ENCODE measurements around the gene DUSP8. TPM values are rescaled to one million over a fixed set of nuclear protein-coding genes. Genes with fewer than 3 reads are reported as not detected.
A peak's percentile ranks its signal among the peaks of the same experiment; 100 is the strongest.

DUSP8 gene
- total RNA-seq, 4 donors from 2014 or later: 13.3 to 31.8 (median 19.8) TPM

DNA sequence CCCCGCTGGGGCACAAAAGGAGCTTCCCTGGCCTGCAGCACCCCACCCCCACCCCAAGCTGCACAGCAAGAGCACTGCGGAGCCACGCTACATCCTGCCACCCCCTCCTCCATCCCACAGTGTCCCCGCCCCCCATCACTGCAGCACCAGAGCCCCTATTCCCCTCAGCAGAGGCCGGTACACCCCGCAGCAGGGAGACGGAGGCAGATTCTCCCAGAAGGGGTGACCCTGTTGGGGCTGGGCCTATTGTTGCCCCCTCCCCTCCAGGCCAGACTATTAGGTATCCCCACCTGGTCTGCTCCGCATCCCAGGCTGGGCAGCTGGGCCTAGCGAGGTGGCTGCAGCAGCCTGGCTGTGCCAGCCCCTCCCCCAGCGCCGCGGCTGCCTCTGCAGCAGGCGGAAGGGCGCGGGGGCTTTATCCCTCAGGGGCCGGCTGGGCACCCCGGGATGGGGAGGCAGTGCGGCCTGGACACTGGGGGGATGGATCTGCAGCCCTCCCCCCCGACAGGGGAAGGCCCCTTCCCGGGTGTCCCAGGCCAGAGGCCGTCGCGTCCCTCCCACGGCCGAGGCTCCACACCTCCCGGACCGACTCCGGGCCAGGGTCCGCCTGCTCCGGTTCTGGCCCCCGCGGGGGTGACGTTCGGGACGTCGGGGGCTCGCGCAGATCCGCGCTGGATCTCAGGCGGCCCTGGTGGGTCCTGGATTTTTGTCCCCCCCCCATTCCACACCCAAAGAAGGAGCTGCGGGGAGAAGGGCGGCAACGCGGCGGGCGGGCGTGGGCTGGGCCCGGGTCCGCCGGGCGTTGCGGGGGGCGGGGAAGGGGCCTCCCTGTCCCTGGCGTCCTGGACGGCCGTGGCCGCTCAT lies 943 bp downstream of the DUSP8 start:
- intact Hi-C loops (cut with DNase I; ENCODE audit: low total_unique reads) (no loop called here), in situ Hi-C loops (cut with MboI; ENCODE audit: low pct_ligation_motif_present in 1 of 4, low pct_unique_long_range_greater_than_20kb in 1 of 4, low sequenced_read_pairs in 3 of 4) (no loop called here)
- Histone ChIP-seq H3K27me3 (peaks cover 2% of the 10 kb centered on the region), H3K27ac (peak overlapping the region; percentile 74 to 84 (median 83)), H3K4me1 (peaks cover 23 to 71% (median 55%) of the 10 kb centered on the region in 4 donors), H3K4me3 (peak overlapping the region; percentile 17 to 70 (median 59)), H3K9me3 (no peaks in the 10 kb centered on the region), H3K36me3 (no peaks in the 10 kb centered on the region)
- no peak for TF ChIP-seq EP300 (IDR thresholded peaks at IDR 0.05; ENCODE audit: low read depth)
- peak; percentile 33 for TF ChIP-seq POLR2A (IDR thresholded peaks at IDR 0.05)
- TF ChIP-seq, protein P1, sequence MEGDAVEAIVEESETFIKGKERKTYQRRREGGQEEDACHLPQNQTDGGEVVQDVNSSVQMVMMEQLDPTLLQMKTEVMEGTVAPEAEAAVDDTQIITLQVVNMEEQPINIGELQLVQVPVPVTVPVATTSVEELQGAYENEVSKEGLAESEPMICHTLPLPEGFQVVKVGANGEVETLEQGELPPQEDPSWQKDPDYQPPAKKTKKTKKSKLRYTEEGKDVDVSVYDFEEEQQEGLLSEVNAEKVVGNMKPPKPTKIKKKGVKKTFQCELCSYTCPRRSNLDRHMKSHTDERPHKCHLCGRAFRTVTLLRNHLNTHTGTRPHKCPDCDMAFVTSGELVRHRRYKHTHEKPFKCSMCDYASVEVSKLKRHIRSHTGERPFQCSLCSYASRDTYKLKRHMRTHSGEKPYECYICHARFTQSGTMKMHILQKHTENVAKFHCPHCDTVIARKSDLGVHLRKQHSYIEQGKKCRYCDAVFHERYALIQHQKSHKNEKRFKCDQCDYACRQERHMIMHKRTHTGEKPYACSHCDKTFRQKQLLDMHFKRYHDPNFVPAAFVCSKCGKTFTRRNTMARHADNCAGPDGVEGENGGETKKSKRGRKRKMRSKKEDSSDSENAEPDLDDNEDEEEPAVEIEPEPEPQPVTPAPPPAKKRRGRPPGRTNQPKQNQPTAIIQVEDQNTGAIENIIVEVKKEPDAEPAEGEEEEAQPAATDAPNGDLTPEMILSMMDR (IDR thresholded peaks at IDR 0.05): no peak
- TF ChIP-seq POLR2AphosphoS5 (IDR thresholded peaks at IDR 0.05): peak in 1 of 3 donors; percentile 9
- WGBS, 2 donors (ENCODE audit: low coverage in 1 of 2): 29% methylated on average over 1 of the region's 58 CpGs; no CpG with 5 or more reads in 1 of the 2 donors
- DNase-seq: no peak

DNA sequence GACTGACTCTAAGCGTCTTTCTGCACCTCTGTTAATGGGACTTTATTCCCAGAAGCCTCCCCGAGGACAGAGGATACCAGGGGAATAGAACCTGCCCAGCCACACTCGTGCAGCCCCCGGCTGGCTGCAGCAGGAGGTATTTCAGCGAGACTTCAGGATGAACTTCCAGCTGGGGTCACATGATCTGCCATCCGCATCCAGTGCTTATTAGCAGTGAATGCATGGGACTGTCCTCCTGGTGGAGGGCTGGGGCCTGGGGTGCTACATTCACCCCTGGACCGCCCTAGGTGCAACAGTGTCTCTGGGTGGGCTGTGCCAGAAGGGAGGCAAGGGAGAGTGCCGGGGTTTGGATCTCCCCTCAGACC lies 1.6 kb downstream of the DUSP8 start:
- 77% methylated on average over 8 of the region's 8 CpGs; no CpG with 5 or more reads in 1 of the 2 donors for WGBS, 2 donors (ENCODE audit: low coverage in 1 of 2)
- in situ Hi-C loops (cut with MboI; ENCODE audit: low pct_ligation_motif_present in 1 of 4, low pct_unique_long_range_greater_than_20kb in 1 of 4, low sequenced_read_pairs in 3 of 4) (no loop called here), intact Hi-C loops (cut with DNase I; ENCODE audit: low total_unique reads) (no loop called here)
- no peak for DNase-seq
- TF ChIP-seq POLR2AphosphoS5 (IDR thresholded peaks at IDR 0.05) (no peak), POLR2A (IDR thresholded peaks at IDR 0.05) (no peak), EP300 (IDR thresholded peaks at IDR 0.05; ENCODE audit: low read depth) (no peak)
- TF ChIP-seq, protein P1 (IDR thresholded peaks at IDR 0.05): no peak
- peak overlapping the region; percentile 74 to 84 (median 83) for H3K27ac ChIP-seq
- no peaks in the 10 kb centered on the region for H3K36me3 ChIP-seq
- H3K27me3 ChIP-seq: peaks cover 2% of the 10 kb centered on the region
- peak overlapping the region in 2 of 4 donors; percentile 60 to 70 for H3K4me3 ChIP-seq
- no peaks in the 10 kb centered on the region for H3K9me3 ChIP-seq
- H3K4me1 ChIP-seq: peaks cover 23 to 71% (median 52%) of the 10 kb centered on the region in 4 donors

DNA sequence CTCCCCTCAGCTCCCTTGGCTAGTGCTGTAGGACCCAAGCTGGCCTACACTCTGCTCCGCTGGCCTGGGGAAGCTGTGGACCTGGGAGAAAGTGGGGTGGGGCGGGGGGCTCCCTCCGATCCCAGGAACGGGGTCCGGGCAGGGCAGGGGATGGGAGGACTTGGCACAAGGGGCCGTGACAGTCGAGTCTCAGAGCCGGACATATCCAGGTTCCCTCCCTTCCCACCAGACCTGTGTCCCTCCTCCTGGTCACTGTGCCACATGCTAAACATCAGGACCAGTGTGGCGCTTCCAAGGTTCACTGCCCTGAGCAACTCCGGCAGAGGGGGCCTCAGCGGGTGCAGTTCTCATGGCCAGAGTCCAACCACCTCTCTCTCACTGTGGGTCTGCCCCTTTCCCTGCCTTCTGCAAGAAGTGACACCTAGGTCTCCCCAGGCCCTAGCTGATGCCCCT lies 2.0 kb downstream of the DUSP8 start:
- peak overlapping the region in 1 of 4 donors; percentile 70 for H3K4me3 ChIP-seq
- no peaks in the 10 kb centered on the region for H3K9me3 ChIP-seq
- in situ Hi-C loops (cut with MboI; ENCODE audit: low pct_ligation_motif_present in 1 of 4, low pct_unique_long_range_greater_than_20kb in 1 of 4, low sequenced_read_pairs in 3 of 4): no loop called here
- H3K4me1 ChIP-seq: peaks cover 26 to 75% (median 50%) of the 10 kb centered on the region in 4 donors
- no peak for DNase-seq
- intact Hi-C loops (cut with DNase I; ENCODE audit: low total_unique reads): no loop called here
- TF ChIP-seq POLR2AphosphoS5 (IDR thresholded peaks at IDR 0.05): no peak
- no peak for TF ChIP-seq EP300 (IDR thresholded peaks at IDR 0.05; ENCODE audit: low read depth)
- no peak for TF ChIP-seq POLR2A (IDR thresholded peaks at IDR 0.05)
- TF ChIP-seq, protein P1 (IDR thresholded peaks at IDR 0.05): no peak
- 71% methylated on average over 9 of the region's 11 CpGs; no CpG with 5 or more reads in 1 of the 2 donors for WGBS, 2 donors (ENCODE audit: low coverage in 1 of 2)
- peaks cover 2% of the 10 kb centered on the region for H3K27me3 ChIP-seq
- peak overlapping the region; percentile 74 to 84 (median 83) for H3K27ac ChIP-seq
- H3K36me3 ChIP-seq: no peaks in the 10 kb centered on the region

DNA sequence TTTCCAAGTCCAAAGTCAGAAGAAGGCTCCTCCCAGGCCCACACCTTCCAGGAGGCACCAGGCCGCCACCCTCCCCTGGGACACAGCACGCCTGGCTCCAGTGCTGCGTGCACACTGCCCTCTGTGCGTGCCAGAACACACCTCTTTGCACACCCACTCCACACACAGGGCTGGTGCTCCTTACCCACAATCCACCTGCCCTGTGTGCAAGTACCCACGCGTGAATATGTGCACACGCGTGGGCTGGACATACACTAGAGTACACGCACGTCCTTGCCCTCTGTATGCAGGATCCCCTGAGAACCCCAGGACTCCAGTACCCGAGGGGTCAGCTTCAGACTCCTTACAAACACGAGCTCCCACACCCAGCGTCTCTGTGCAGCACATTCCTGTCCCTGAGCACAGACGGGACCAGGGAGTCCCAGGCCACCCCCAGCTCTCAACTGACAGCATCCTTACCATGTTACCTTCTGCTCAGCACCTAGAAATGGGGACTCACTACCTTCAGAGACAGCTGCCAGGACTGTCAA lies 2.8 kb downstream of the DUSP8 start:
- TF ChIP-seq, protein P1 (IDR thresholded peaks at IDR 0.05): no peak
- peak; percentile 44 for TF ChIP-seq POLR2A (IDR thresholded peaks at IDR 0.05)
- peak; percentile 27 to 79 (median 72) for TF ChIP-seq POLR2AphosphoS5 (IDR thresholded peaks at IDR 0.05)
- intact Hi-C loops (cut with DNase I; ENCODE audit: low total_unique reads): loop anchor here (10.0 kb wide), 1 partner anchor 815 kb away; no protein-coding TSS in a partner anchor
- DNase-seq: peak; percentile 82
- WGBS, 2 donors (ENCODE audit: low coverage in 1 of 2): 48% methylated on average over 14 of the region's 14 CpGs; no CpG with 5 or more reads in 1 of the 2 donors
- H3K27ac ChIP-seq: peak overlapping the region; percentile 74 to 84 (median 83)
- in situ Hi-C loops (cut with MboI; ENCODE audit: low pct_ligation_motif_present in 1 of 4, low pct_unique_long_range_greater_than_20kb in 1 of 4, low sequenced_read_pairs in 3 of 4): no loop called here
- peaks cover 33 to 80% (median 52%) of the 10 kb centered on the region in 4 donors for H3K4me1 ChIP-seq
- H3K36me3 ChIP-seq: no peaks in the 10 kb centered on the region
- no peaks in the 10 kb centered on the region for H3K9me3 ChIP-seq
- no peak overlapping the region for H3K4me3 ChIP-seq
- peaks cover 2% of the 10 kb centered on the region for H3K27me3 ChIP-seq
